K562 (cell line): ENCODE measurements around the gene PHKG2. TPM values are rescaled to one million over a fixed set of nuclear protein-coding genes. Genes with fewer than 3 reads are reported as not detected.

Experiments used
- ATAC-seq: fragments of 200-7000 bp; cut with Tn5 transposase; 3 replicates; pipeline ENCODE4 v1.9.1; 2020; ENCODE audit warnings: moderate library complexity
- BruUV-seq: library from RNA; stranded (reverse); fragments of 400-500 nt; replicated peaks from 2 replicates; lab custom pipeline; 2021; lab: Mats Ljungman, UMichigan
- CTCF ChIA-PET: fragments of 300-600 bp; formaldehyde crosslinking; extraction: SDS; loops from one replicate; lab custom pipeline; 2021; ENCODE audit warnings: low intra/inter-chr PET ratio; lab: Yijun Ruan, JAX
- POLR2A ChIA-PET: fragments of 300-600, 350-650 bp; sonication (Branson Sonifier 250); formaldehyde crosslinking; extraction: SDS; loops from one replicate; lab custom pipeline; 2021; ENCODE audit warnings: antibody characterized with exemption, inconsistent platforms; lab: Yijun Ruan, JAX
- DNase-seq, 4 experiments: peaks; one replicate each; pipeline versions ENCODE4 v3.0.0 to v3.0.0-alpha.2; 2011 to 2018; ENCODE audit warnings: low spot score in 3 of 4, mixed read lengths in 3 of 4; ENCODE audit errors: extremely low read depth in 1 of 4
- FAIRE-seq: peaks from 2 replicates; lab custom pipeline; 2011; peaks lifted over from hg19 to GRCh38; lab: Jason Lieb, UNC
- H2AFZ ChIP-seq: 2 replicates; pipeline ENCODE4 v1.6.0; 2011; ENCODE audit warnings: low read depth, low read length, control low read depth, inconsistent platforms
- H3K27ac ChIP-seq: fragments of 200-600 bp; 3 replicates; pipeline ENCODE4 v1.8.0; 2011; ENCODE audit warnings: low read depth, mild to moderate bottlenecking, control low read depth, inconsistent platforms, low read length, moderate library complexity, mixed read lengths; ENCODE audit errors: extremely low read depth
- H3K27me3 ChIP-seq, 2 experiments: fragments of 300-600 bp in 1 of 2; 2 replicates in 1 of 2; 3 replicates in 1 of 2; pipeline versions ENCODE4 v1.6.0 to v1.8.0; 2011; ENCODE audit warnings: inconsistent platforms in 2 of 2, low read length in 2 of 2, mild to moderate bottlenecking in 1 of 2, mixed read lengths in 1 of 2, moderate library complexity in 1 of 2; ENCODE audit not compliant: control insufficient read depth in 2 of 2, insufficient read depth in 2 of 2
- H3K36me3 ChIP-seq: fragments of 300-600 bp; 3 replicates; pipeline ENCODE4 v1.8.0; 2011; ENCODE audit warnings: mild to moderate bottlenecking, low read length, inconsistent platforms; ENCODE audit not compliant: control insufficient read depth, insufficient read depth
- H3K4me1 ChIP-seq, 2 experiments: fragments of 200-600 bp in 1 of 2; replicated peaks in 1 of 2; 2 replicates in 1 of 2; 3 replicates in 1 of 2; pipeline versions ENCODE4 v1.5.1 to v1.8.0; 2011; ENCODE audit warnings: inconsistent platforms in 2 of 2, low read length in 2 of 2, mild to moderate bottlenecking in 1 of 2, mixed read lengths in 1 of 2, moderate library complexity in 1 of 2; ENCODE audit not compliant: control insufficient read depth in 2 of 2, insufficient read depth in 2 of 2
- H3K4me2 ChIP-seq: 2 replicates; pipeline ENCODE4 v1.6.1; 2011; ENCODE audit warnings: low read length, control low read depth, inconsistent platforms, mixed read lengths; ENCODE audit not compliant: insufficient read depth
- H3K4me3 ChIP-seq: fragments of 200-600 bp; sonication (generic), shearing (Covaris generic); 2 replicates; pipeline ENCODE4 v1.5.1; 2016; ENCODE audit warnings: control low read depth, inconsistent platforms
- H3K79me2 ChIP-seq: fragments of 200-600 bp; 3 replicates; pipeline ENCODE4 v1.8.0; 2011; ENCODE audit warnings: low read length, inconsistent platforms; ENCODE audit not compliant: control insufficient read depth, insufficient read depth
- H3K9ac ChIP-seq, 2 experiments: 2 replicates each; pipeline versions ENCODE4 v1.6.0 to v1.6.1; 2011; ENCODE audit warnings: low read depth in 2 of 2, low read length in 2 of 2, control low read depth in 1 of 2, inconsistent platforms in 1 of 2, mild to moderate bottlenecking in 1 of 2, mixed read lengths in 1 of 2; ENCODE audit not compliant: insufficient read depth in 1 of 2
- H3K9me1 ChIP-seq: one replicate; pipeline ENCODE4 v1.6.0; 2011; ENCODE audit warnings: inconsistent platforms, mild to moderate bottlenecking, low read length, moderate library complexity; ENCODE audit not compliant: control insufficient read depth, insufficient read depth
- H3K9me3 ChIP-seq: replicated peaks from 2 replicates; pipeline ENCODE4 v1.5.1; 2011; ENCODE audit warnings: low read depth, low read length, inconsistent platforms; ENCODE audit not compliant: control insufficient read depth, insufficient read depth
- H4K20me1 ChIP-seq: replicated peaks from 2 replicates; pipeline ENCODE4 v1.6.1; 2011; ENCODE audit warnings: low read length, inconsistent platforms, mixed read lengths; ENCODE audit not compliant: control insufficient read depth, insufficient read depth
- NBN ChIP-seq: fragments of 450-650 bp; IDR thresholded peaks from 2 replicates; pipeline ENCODE4 v1.6.1; 2016; ENCODE audit warnings: low read depth, mild to moderate bottlenecking
- RBM14 ChIP-seq: fragments of 200-400 bp; formaldehyde crosslinking; IDR thresholded peaks from 2 replicates; pipeline ENCODE4 v1.6.1; 2018; ENCODE audit warnings: low read depth, mild to moderate bottlenecking, low read length, moderate library complexity, borderline replicate concordance; ENCODE audit not compliant: insufficient read depth
- SMC3 ChIP-seq: conservative IDR thresholded peaks from 2 replicates; pipeline ENCODE4 v1.6.1; 2011; ENCODE audit warnings: low read depth, low read length, improper control_type of control experiment; ENCODE audit not compliant: insufficient read depth
- TAF15 ChIP-seq: fragments of 200-400 bp; formaldehyde crosslinking; IDR thresholded peaks from 2 replicates; pipeline ENCODE4 v1.6.1; 2017; ENCODE audit warnings: mild to moderate bottlenecking, low read depth, low read length, moderate library complexity
- WGBS: fragments of 100-300 bp; shearing (Covaris generic); methylation state at CpG from one replicate; pipeline ENCODE4 v1.1.6; 2016; ENCODE audit warnings: low coverage, mixed read lengths; ENCODE audit not compliant: insufficient coverage; ENCODE audit errors: missing lambda C conversion rate; 5-methylcytosine and 5-hydroxymethylcytosine counted together
- in situ Hi-C: fragments of 300-500 bp; cut with MboI; formaldehyde crosslinking; loops from 4 replicates; pipeline ENCODE4 v1.15.0; 2018; ENCODE audit warnings: inconsistent platforms, mixed read lengths
- intact Hi-C: fragments of 100-400 bp; cut with micrococcal nuclease; formaldehyde crosslinking; loops from 2 replicates; pipeline ENCODE4 v1.14.2; 2022
- polyA plus RNA-seq, 8 experiments: library from polyadenylated mRNA; depleted of rRNA in 4 of 8; stranded (reverse) in 5 of 8; unstranded in 3 of 8; fragments of >200 nt; fragmentation: Nextera tagmentation in 2 of 8; fragmentation: Illumina TruSeq in 1 of 8; extraction: Ambion mirVana in 2 of 8; extraction: Trizol in 1 of 8; gene quantifications; 2 replicates each; pipeline versions ENCODE4 v1.2.1 to v1.2.3, GENCODE V29; 2011 to 2014; ENCODE audit warnings: inconsistent platforms in 1 of 8, missing spikeins in 1 of 8
- total RNA-seq, 7 experiments: library from RNA; depleted of rRNA in 6 of 7; stranded (reverse); fragments of >200 nt in 6 of 7; fragmentation: Illumina TruSeq in 2 of 7; extraction: Trizol in 2 of 7; gene quantifications; 2 replicates each; pipeline versions ENCODE4 v1.2.1 to v1.2.3, GENCODE V29; 2011 to 2021; ENCODE audit warnings: low replicate concordance in 1 of 7
- TF ChIP-seq, protein P1 (sequence below): fragments of 250-450 bp; sonication (Bioruptor Pico); IDR thresholded peaks from 2 replicates; pipeline ENCODE4 v1.8.0; 2022; ENCODE audit warnings: moderate library complexity, mild to moderate bottlenecking, inconsistent platforms
- TF ChIP-seq, protein P2 (sequence below), 2 experiments: fragments of 450-650 bp in 1 of 2; sonication (generic) in 1 of 2; formaldehyde crosslinking in 1 of 2; IDR thresholded peaks in 1 of 2; conservative IDR thresholded peaks in 1 of 2; 2 replicates each; pipeline versions ENCODE4 v1.6.1 to v1.8.1; 2016 to 2023; ENCODE audit warnings: mild to moderate bottlenecking in 2 of 2, moderate library complexity in 2 of 2, inconsistent platforms in 1 of 2, missing genetic modification reagents in 1 of 2
- TF ChIP-seq, protein P3 (sequence below): fragments of 450-650 bp; IDR thresholded peaks from 2 replicates; pipeline ENCODE4 v1.6.1; 2017; ENCODE audit warnings: antibody characterized with exemption, mild to moderate bottlenecking
- TF ChIP-seq, protein P4 (sequence below): fragments of 450-650 bp; formaldehyde crosslinking; IDR thresholded peaks from 2 replicates; pipeline ENCODE4 v1.4.0; 2022; ENCODE audit warnings: mild to moderate bottlenecking, moderate library complexity
- TF ChIP-seq, protein P5 (sequence below): sonication (generic); formaldehyde crosslinking; IDR thresholded peaks from 2 replicates; pipeline ENCODE4 v1.5.0; 2020; ENCODE audit warnings: missing genetic modification reagents

Gene PHKG2
- total and polyA plus RNA-seq, 9 of the 15 experiments (the other 6 are each of a cell fraction or from before 2014, with no cell fraction given): 5.8 to 54.2 (median 30.7) TPM

DNA sequence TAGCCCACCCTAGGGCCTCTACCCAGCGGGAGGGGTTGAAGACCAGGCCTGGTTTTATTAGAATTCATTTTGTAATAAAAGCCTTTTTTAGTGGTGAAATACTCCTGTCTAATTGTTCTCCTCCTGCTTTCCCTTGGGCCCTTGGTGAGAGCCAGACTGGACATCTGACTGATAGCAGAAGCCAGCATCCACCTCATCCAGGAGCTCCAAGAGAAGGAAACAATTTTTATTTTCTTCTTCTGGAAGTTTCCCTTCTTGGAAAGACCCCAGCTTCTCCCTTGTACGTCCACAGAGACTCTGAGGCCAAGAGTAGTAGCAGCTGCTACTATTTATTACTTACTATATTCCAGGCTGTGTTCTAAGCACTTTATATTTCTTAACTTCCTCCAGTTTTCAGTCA, 4.0 kb upstream of the PHKG2 start:
- Histone ChIP-seq H3K4me2 (no peak overlapping the region), H4K20me1 (no peaks in the 10 kb centered on the region), H3K27ac (no peak overlapping the region), H3K4me1 (peaks cover 16 to 24% of the 10 kb centered on the region in 2 experiments; a peak in 4 of 5 replicates), H3K27me3 (no peaks in the 10 kb centered on the region), H3K79me2 (peaks cover 8% of the 10 kb centered on the region), H3K4me3 (no peak overlapping the region), H3K9me3 (no peaks in the 10 kb centered on the region), H3K9me1 (peaks cover 2% of the 10 kb centered on the region), H3K9ac (no peak overlapping the region), H2AFZ (no peak overlapping the region), H3K36me3 (peaks cover 59% of the 10 kb centered on the region)
- ChIA-PET POLR2A (interaction anchor here (0.6 to 1.3 kb wide), 4 partner anchors 14 to 322 kb away, joined by 3 to 6 read pairs (median 3); no protein-coding TSS in a partner anchor), CTCF (no interaction called here)
- no TSS peak for BruUV-seq
- WGBS: 95% methylated on average over 2 of the region's 2 CpGs
- FAIRE-seq (no peak), ATAC-seq (no peak), DNase-seq (no peak)
- TF ChIP-seq, protein P1, sequence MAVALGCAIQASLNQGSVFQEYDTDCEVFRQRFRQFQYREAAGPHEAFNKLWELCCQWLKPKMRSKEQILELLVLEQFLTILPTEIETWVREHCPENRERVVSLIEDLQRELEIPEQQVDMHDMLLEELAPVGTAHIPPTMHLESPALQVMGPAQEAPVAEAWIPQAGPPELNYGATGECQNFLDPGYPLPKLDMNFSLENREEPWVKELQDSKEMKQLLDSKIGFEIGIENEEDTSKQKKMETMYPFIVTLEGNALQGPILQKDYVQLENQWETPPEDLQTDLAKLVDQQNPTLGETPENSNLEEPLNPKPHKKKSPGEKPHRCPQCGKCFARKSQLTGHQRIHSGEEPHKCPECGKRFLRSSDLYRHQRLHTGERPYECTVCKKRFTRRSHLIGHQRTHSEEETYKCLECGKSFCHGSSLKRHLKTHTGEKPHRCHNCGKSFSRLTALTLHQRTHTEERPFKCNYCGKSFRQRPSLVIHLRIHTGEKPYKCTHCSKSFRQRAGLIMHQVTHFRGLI: no peak
- TF ChIP-seq, protein P2, sequence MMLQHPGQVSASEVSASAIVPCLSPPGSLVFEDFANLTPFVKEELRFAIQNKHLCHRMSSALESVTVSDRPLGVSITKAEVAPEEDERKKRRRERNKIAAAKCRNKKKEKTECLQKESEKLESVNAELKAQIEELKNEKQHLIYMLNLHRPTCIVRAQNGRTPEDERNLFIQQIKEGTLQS (IDR thresholded peaks at IDR 0.05): no peak
- TF ChIP-seq, protein P2 (CRISPR knock-in tag; conservative IDR thresholded peaks at IDR 0.05): no peak
- TF ChIP-seq, protein P3, sequence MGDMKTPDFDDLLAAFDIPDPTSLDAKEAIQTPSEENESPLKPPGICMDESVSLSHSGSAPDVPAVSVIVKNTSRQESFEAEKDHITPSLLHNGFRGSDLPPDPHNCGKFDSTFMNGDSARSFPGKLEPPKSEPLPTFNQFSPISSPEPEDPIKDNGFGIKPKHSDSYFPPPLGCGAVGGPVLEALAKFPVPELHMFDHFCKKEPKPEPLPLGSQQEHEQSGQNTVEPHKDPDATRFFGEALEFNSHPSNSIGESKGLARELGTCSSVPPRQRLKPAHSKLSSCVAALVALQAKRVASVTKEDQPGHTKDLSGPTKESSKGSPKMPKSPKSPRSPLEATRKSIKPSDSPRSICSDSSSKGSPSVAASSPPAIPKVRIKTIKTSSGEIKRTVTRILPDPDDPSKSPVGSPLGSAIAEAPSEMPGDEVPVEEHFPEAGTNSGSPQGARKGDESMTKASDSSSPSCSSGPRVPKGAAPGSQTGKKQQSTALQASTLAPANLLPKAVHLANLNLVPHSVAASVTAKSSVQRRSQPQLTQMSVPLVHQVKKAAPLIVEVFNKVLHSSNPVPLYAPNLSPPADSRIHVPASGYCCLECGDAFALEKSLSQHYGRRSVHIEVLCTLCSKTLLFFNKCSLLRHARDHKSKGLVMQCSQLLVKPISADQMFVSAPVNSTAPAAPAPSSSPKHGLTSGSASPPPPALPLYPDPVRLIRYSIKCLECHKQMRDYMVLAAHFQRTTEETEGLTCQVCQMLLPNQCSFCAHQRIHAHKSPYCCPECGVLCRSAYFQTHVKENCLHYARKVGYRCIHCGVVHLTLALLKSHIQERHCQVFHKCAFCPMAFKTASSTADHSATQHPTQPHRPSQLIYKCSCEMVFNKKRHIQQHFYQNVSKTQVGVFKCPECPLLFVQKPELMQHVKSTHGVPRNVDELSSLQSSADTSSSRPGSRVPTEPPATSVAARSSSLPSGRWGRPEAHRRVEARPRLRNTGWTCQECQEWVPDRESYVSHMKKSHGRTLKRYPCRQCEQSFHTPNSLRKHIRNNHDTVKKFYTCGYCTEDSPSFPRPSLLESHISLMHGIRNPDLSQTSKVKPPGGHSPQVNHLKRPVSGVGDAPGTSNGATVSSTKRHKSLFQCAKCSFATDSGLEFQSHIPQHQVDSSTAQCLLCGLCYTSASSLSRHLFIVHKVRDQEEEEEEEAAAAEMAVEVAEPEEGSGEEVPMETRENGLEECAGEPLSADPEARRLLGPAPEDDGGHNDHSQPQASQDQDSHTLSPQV: no peak
- TF ChIP-seq SMC3 (no peak), NBN (no peak), TAF15 (no peak), RBM14 (no peak)
- TF ChIP-seq, protein P4, sequence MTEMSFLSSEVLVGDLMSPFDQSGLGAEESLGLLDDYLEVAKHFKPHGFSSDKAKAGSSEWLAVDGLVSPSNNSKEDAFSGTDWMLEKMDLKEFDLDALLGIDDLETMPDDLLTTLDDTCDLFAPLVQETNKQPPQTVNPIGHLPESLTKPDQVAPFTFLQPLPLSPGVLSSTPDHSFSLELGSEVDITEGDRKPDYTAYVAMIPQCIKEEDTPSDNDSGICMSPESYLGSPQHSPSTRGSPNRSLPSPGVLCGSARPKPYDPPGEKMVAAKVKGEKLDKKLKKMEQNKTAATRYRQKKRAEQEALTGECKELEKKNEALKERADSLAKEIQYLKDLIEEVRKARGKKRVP: no peak
- TF ChIP-seq, protein P5, sequence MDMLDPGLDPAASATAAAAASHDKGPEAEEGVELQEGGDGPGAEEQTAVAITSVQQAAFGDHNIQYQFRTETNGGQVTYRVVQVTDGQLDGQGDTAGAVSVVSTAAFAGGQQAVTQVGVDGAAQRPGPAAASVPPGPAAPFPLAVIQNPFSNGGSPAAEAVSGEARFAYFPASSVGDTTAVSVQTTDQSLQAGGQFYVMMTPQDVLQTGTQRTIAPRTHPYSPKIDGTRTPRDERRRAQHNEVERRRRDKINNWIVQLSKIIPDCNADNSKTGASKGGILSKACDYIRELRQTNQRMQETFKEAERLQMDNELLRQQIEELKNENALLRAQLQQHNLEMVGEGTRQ (CRISPR knock-in tag): no peak
- in situ Hi-C loops: no loop called here
- intact Hi-C loops: no loop called here
